CD4-positive, alpha-beta T cell treated with Interleukin-12 subunit alpha and Interleukin-12 subunit beta, for 1 hour (primary cell): Measurements from ENCODE around the gene FHOD1.
A peak's percentile ranks its signal among the peaks of the same experiment; 100 is the strongest.

Experiments used
- DNase-seq: peaks from one replicate; pipeline ENCODE4 v3.0.0-alpha.2; 2020

FHOD1 gene

DNA sequence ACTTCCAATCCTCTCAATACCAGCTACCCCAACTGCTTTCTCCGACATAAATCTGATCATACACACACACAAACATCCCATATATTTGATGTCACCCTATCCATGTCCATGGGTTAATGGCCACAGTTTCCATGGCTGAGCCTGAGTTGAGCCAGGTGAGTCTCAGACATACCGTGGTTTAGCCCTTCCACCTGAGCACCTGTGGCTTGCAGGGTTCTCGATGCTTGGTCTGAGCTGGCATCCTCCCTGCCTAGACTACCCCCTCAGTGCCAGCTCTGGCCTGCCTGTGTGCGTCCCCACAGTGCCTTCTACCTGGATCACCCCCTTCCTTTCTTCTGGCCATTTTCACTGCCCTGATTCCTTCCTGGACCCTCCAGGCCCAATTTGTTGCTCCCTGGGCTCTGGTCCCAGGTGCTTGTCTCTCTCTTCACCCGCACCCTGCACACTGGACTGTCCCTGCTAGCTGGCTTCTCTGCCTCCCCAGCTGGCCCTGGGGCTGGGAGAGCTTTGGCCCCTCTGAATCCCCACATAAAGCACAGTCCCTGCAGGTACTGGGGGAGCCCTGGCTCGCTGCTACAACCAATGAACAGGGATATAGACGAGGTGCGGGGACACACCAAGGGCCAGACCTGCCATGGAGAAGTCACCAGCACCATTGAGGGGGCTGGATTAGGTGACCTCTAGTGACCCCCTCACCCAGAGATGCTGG, 41.0 kb downstream of the FHOD1 start:
- no peak for DNase-seq

DNA sequence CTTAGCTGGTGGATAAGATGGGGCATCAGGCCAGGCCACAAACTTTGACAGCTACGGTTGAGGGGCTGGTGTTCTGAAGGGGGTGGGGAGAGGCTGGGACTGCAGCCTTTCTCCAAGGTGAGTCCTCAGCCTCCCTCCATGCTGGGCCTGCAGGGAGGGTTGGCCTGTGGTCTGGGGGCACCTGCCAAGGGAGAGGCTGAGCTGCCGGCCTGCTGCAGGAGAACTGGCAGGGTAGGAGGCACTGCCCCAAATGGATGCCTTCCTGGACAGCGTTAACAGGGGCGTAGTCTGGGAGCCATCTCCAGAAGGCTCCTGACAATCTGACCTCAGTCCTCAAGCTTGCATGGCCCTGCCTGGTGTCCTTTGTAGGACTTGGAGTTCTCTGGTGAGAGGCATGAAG, 43.2 kb downstream of the FHOD1 start:
- no peak for DNase-seq

DNA sequence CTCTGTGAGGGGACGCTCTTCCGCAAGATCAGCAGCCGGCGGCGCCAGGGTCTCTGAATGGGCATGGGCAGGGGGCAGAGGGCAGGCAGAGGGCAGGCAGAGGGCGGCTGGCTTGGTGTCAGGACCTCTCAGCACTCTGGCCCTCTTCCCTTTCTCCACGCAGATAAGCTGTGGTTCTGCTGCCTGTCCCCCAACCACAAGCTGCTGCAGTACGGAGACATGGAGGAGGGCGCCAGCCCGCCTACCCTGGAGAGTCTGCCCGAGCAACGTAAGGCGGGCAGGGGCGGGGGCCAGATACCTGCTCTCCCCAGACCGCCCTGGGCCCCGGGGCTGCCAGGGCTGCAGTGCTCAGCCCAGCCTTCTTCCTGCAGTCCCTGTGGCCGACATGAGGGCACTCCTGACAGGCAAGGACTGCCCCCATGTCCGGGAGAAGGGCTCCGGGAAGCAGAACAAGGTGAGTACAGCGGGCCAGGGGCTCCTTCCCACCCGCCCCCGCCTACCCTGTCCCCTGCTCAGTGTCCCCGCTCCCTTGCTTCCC, 44.3 kb downstream of the FHOD1 start:
- DNase-seq, result no peak

DNA sequence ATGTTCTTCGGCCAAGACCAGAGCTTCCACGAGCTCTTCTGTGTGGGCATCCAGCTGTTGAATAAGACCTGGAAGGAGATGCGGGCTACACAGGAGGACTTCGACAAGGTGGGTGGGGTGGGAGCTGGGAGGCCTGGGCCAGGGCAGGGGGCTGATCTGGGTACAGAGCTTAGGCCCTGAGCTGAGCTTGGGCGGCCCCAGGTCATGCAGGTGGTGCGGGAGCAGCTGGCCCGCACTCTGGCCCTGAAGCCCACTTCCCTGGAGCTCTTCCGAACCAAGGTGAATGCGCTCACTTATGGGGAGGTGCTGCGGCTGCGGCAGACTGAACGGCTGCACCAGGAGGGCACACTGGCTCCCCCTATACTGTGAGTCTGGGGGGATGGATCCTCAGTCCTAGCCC, 44.9 kb downstream of the FHOD1 start:
- DNase-seq, result no peak

DNA sequence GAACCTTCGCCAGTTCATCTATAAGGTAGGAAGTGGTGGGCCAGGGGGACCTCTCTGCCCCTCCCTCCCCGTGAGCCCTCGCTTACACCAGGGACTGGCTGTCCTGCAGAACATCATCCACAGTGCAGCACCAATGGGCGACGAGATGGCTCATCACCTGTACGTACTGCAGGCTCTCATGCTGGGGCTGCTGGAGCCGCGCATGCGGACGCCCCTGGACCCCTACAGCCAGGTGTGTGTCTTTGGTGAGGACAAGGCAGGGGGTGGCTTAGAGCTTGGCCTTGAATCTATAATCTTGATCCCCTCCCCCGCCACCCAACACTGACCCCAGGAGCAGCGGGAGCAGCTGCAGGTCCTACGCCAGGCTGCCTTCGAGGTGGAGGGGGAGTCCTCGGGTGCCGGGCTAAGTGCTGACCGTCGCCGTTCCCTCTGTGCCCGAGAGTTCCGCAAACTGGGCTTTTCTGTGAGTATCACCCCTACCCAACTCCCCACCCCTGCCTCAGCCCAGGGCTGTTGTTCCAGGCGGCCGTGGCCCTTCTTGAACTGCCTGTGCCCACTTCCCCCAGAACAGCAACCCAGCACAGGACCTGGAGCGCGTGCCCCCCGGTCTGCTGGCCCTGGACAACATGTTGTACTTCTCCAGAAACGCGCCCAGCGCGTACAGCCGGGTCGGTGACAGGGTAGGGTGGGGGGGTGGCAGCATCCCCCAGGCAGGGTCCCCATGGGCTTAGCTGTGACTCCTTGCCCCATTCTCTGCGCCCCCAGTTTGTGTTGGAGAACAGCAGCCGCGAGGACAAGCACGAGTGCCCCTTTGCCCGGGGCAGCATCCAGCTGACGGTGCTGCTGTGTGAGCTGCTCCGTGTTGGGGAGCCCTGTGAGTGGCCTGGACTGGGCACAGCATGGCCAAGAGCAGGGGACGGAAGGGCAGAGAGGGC, 45.6 kb downstream of the FHOD1 start:
- no peak for DNase-seq

DNA sequence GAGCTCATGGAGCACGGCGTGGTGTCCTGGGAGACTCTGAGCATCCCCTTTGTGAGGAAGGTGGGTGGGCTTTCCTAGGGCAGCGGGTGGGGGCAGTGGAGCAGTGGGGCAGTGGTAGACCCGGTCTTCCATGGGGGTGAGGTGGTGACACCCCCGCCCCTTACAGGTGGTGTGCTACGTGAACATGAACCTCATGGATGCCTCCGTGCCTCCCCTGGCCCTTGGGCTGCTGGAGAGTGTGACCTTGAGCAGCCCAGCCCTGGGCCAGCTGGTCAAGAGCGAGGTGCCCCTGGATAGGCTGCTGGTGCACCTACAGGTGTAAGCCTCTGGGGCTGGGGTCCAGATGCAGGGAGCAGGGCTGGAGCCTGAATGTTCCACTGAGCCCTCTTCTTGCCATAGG, 46.8 kb downstream of the FHOD1 start:
- no peak for DNase-seq

DNA sequence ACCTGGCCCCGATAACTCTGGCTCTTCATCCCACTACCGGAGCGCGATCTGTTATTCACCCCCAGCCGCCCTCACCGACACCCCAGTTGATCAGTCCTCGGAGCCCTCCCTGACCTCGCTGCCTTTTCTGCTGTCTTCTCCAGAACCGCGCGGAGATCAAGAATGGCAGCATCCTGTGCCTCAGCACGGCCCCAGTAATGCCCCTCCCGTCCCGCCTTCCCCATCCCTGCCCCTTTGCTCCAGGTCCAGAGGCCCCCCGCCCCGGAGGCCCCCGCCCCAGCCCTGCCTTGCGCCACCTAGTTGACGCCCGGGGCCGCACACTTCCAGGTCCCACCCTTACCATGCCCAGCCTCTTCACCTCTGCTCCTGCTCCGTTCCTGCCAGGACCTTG, 47.5 kb downstream of the FHOD1 start:
- DNase-seq, result no peak

DNA sequence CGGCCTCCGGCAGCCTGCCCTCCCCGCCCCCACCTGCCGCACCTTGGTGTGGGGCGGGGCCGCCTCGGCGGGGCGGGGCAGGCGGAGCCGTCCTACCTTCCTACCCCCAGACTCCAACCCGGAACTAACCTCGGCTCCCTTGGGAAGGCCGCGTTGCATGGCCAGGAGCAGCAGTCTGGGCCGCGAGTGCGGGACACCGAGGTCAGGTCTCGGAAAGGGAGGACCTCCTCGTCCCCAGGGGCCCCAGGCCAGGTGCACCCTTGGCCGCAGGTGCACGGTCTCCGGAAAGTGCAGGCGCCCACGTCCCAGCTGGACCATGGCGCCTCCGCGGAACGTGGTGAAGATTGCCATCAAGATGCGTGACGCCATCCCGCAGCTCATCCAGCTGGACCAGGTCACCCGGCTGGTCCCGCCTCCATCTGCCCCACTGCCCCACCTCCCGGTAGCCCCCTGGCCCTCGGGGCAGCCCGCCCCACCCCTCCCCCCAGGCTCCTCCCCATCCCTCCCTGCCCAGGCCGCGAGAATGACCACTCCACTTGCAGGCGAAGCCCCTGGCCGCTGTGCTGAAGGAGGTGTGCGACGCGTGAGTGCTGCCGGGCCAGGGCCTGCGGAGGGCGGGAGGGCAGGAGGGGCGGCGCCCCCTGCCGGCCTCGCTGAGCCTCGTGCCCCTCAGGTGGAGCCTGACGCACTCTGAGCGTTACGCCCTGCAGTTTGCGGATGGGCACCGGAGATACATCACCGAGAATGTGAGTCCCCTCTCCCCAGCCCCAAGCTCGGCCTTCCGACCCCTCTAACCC, 48.1 kb downstream of the FHOD1 start, which contains the start of gene ELMO3:
TSS of gene ELMO3 (plus strand) at position 121 of the 797 bp plus-strand sequence. CDS start at position 317, 196 bp downstream.
- no peak for DNase-seq

DNA sequence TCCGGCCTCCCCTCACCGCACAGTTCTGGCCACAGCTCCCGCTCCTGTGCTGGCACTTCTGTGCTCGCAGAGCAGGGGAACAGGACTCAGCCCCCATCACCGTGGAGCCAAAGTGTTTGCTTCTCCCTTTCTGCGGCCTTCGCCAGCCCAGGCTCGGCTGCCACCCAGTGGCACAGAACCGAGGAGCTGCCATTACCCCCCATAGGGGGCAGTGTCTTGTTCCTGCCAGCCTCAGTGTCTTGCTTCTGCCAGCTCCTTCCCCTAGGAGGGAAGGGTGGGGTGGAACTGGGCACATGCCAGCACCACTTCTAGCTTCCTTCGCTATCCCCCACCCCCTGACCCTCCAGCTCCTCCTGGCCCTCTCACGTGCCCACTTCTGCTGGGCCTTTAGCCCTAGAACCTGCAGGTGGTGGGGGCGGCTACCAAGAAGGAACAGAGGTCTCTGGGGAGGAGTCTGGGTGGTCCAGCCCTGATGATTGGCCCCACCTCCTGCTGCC, 49.0 kb downstream of the FHOD1 start:
- peak; percentile 32 for DNase-seq

DNA sequence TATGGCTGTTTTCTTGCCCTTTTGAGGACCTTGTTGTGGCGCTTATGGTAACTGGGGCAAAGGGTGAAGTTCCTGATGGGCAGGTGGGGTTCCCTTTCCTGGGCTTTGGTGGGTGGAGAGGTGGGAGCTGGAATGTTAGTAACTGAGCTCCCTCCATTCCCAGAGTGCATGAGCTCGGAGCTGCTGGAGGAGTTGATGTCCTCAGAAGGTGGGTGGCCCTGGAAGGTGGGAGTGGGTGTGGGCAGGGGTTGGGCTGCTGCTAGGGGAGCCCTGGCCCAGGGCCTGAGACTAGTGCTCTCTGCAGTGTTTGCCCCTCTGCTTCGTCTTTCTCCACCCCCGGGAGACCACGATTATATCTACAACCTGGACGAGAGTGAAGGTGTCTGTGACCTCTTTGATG, 49.6 kb downstream of the FHOD1 start:
- no peak for DNase-seq

DNA sequence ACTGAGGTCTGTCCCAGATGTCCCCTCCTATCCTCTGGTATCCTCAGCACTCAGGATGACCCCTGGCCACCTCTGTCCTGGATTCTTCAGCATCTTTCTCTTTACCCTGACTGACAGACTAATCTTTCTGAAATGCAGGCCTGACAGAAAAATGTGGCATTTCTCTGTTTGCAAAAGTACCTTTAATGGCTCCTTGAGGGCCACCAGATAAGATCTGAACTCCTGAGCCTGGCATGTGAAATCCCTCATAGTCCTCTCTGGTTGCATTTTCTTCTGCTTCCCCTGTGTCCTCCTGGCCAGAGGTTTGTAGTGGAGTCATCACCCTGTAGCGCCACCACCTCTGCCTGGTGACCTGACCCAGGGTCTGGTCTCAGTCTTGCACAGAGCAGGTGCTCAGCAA, 50.4 kb downstream of the FHOD1 start:
- no peak for DNase-seq

DNA sequence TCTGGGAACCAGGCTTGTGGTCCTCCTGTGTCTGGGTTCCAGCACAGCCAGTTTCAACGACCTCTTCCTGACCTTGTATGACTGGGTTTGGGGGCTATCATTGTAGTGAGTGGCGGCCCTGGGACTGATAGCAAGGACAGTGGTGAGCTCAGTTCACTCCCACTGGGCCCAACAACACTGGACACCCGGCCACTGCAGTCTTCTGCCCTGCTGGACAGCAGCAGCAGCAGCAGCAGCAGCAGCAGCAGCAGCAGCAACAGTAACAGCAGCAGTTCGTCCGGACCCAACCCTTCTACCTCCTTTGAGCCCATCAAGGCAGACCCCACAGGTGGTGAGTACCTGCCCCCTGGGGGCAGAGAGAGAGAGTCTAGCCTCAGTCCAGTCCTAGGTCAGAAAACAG, 51.6 kb downstream of the FHOD1 start:
- no peak for DNase-seq

DNA sequence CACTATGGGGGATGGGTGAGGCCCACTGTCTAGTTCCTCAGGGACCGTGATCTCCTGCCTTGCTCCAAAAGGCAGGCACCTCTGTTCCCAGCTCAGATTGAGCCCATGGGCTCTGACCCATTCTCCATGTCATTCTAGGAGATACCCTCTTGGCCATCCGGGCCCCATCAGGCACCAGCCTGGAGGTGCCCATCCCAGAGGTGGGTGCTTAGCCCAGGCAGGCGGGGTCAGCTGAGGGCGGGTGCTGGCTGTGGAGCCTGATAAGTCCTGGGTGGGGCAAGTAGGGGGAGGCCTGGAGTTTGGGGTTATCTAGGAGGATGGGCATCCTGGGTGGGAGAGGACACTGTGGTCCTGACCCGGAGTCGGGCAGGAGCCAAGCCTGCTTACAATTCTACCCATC, 53.0 kb downstream of the FHOD1 start:
- no peak for DNase-seq

DNA sequence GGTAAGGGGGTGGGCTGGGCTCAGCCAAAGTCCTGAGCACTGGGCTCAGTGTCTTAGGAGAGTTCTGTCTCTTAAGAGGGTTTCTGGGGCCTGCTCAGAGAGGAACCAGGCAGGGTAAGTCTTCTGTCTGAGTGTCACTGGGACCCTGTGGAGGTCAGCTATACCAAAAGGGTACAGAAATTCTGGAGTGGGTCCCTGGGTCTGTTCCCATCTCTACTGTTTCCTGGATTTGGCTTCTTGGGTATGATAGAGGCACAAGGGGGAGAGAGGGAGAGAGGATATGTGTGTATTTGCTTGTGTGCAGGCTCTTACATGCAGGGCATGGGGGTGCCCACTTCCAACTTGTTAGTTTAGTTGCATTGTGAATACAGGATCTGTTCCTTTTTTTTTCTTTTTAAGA, 53.7 kb downstream of the FHOD1 start:
- no peak for DNase-seq

DNA sequence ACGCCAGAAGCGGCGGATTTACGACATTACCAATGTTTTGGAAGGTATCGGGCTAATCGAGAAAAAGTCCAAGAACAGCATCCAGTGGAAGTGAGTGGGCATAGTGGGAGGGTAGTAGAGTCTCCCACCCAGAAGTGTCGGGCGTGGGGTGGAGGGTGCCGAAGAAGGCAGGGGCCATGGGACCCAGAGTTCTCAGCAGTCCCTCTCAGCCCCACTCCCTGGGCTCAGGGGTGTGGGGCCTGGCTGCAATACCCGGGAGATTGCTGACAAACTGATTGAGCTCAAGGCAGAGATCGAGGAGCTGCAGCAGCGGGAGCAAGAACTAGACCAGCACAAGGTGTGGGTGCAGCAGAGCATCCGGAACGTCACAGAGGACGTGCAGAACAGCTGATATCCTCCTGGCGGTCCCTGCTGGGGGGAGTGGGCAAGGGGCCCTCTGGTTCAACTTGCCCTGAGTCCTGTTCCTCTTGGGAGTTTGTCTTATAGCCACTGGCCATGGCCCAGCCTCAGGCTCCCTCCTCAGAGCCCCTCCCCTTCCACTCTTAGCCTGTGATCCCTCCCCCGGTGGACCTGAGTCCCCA, 54.4 kb downstream of the FHOD1 start:
- peak; percentile 14 for DNase-seq

DNA sequence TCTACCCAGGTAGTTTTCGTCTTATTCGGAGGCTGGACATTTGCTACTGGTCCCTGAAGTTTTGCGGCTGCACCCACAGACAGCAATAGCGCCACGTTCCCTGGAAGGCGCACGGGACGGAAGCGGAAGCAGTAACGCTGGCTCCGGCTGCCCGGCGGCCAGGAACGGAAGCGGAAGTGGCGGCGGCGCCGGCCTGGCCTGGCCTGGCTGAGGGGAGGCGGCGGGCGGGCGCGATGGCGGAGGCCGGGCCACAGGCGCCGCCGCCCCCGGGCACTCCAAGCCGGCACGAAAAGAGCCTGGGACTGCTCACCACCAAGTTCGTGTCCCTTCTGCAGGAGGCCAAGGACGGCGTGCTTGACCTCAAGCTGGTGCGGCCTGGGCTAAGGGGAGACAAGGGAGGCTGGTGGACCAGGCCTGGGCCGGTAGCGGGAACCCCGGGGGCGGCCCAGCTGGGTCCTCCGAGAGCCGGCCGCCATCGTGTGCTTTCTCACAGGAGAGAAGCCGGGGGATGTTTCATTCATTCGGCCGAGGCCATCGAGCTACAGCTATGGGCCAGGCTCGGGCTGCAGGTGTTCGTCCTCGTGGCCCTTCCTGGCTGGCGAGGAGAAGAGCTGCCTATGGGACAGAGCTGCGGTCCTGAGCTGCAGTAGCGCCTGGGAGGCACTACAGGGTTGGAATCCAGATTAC, 55.1 kb downstream of the FHOD1 start, which contains the start of gene E2F4:
TSS of gene E2F4 (plus strand) at position 161 of the 687 bp plus-strand sequence. CDS start at position 234, 73 bp downstream.
- peak; percentile 89 for DNase-seq

DNA sequence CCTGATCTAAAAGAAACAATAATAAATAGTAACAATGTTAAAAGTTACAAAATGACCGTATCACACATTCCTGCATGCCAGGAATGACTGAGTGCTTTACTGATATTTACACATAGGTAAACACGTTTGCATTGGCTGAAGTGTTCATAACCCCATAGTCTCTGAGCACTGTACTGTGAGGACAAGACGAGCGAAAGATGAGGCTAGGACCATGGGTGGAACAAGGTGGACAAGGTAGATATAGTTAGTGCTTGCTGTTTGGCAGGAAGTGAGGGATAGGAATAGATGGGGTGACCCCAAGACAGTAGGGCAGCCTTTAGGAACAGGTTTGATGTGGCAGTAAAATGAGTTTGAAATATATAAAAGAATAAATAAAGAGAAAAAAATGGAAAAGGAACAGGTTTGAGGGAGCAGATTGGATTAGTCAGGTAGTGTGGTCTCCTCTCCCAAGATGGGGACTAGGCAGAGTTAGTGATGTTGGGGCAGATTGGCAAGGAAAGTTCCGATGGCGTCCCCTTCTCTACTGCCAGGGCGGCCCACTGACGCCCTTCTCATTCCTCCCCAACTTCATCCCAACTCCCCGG, 55.8 kb downstream of the FHOD1 start:
- DNase-seq, result no peak

DNA sequence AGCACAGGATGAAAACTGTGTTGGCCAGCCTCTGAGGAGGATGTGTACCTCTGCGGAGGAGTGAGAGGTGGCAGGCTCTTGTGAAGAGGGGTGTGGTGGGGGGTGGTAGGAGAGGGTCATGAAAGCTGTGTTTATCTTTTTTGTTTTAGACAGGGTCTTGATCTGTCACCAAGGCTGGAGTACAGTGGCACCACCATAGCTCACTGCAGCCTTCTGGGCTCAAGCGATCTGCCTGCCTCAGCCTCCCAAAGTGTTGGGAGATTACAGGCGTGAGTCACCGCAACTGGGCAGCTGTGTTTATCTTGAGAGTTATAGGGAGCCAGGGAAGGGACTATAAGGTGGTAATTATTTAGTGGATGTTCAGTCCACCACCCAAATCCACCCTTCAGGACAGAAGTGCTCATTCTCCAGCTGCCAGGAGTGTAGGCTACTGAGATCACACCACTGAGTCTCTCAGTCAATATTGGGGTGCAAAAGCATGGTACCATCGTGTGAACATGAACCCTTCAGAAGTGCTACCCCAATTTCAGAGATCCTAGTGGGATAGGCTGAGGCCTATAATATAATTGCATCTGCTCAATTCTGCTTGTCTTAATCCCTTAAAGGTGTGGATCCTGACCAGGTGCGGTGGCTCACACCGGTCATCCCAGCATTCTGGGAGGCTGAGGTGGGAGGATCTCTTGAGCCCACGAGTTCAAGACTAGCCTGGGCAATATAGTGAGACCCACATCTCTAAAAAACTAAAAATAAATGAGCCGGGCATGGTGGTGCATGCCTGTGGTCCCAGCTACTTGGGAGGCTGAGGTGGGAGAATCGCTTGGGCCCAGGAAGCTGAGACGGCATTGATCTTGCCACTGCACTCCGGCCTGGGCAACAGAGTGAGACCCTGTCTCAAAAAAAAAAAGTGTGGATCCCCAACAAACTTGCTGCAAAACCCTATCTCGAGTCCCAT, 56.6 kb downstream of the FHOD1 start:
- DNase-seq, result no peak

DNA sequence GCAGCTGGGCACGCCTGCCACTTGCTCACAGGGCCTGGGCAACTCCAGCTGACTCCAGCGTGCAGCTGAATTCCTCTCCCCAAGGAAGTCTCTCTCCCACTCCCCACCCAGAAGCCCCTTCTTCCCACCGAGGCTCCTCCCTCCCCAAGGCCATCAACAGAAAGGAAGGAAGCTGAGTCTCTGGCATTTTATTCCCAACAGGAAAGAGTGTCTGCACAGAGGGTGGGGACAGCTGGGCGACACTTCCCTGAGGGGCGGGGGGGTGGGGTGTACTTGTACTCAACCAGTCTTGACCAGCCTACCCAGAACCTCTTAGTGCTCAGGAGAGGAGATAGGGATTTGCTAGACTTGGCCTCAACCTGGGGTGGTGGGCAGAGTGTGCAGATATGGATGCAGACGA, 57.2 kb downstream of the FHOD1 start, which contains the start of gene EXOC3L1:
TSS of gene EXOC3L1 (minus strand) at position 96 of the 400 bp plus-strand sequence. CDS start 460 bp downstream, outside the sequence.
- DNase-seq, result no peak

DNA sequence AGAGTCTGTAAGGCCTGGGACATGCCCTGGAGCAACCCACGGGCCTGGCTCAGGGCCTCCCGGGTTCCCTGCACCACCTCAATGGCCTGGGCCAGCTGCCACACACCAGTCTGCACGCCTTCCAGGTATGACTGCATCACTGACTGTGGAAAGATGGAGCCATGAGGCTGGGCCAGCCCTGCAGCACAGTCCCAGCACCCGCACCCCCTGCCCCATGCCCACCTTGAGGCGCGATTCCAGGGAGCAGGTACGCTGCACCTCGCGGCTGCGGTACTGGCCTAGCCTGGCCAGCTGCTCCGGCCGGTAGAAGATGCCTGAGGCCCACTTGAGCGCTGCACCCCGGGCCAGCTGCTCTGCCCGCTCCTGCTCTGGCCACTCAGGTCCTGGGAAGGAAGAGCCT, 58.5 kb downstream of the FHOD1 start:
- no peak for DNase-seq
